GM12875 (cell line): ENCODE results near the gene TNFRSF18.
"Not testable (repeated sequence)": the region's sequence is repeated elsewhere in the genome, so short reads cannot be mapped to it uniquely, and the experiment has no call there.

ENCODE experiments used
- H3K4me3 ChIP-seq: one replicate; pipeline ENCODE4 v1.5.1; 2011; ENCODE audit warnings: low read depth, low read length, control low read depth
- CTCF ChIP-seq: IDR thresholded peaks from 2 replicates; pipeline ENCODE4 v1.5.1; 2011; ENCODE audit warnings: low read depth, mild to moderate bottlenecking, control low read depth, inconsistent platforms, low read length, moderate library complexity, borderline replicate concordance; ENCODE audit not compliant: insufficient read depth

Gene TNFRSF18

DNA sequence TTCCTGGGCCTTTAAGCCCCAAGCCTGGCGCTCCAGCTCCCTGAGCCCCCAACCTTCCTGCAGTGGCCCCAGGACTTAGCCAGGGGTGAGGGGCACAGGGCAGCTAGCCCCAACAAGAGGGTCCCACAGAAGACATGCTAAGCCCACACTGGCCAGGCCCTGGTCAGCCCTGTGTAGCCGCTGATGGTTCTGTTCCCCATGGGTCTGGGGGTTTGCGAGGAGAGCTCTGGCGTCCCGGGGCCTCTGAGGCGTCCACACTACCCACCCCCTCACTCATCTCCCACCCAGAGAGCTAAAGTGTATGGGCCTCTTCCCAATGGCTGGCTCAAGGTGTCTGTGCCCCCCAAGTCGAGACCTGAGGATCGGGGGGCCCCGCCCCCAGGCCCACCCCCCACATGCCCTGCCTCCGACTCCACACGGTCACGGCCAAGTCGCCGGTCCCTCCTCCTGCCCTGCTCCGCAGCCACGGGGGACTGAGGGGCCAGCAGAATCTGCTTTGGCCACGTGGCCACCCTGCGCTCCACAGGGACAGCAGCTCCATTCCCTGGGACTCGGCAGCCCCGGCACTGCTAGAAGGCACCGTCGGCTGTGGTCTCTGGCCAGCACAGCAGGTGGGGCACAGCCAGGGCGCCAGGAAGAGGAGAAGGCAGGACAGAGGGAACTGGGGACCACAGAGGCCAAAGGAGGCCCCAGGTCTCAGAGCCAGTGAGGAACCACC, 7.8 kb downstream of the TNFRSF18 start:
- no peak overlapping the region for H3K4me3 ChIP-seq
- no peak for TF ChIP-seq CTCF

DNA sequence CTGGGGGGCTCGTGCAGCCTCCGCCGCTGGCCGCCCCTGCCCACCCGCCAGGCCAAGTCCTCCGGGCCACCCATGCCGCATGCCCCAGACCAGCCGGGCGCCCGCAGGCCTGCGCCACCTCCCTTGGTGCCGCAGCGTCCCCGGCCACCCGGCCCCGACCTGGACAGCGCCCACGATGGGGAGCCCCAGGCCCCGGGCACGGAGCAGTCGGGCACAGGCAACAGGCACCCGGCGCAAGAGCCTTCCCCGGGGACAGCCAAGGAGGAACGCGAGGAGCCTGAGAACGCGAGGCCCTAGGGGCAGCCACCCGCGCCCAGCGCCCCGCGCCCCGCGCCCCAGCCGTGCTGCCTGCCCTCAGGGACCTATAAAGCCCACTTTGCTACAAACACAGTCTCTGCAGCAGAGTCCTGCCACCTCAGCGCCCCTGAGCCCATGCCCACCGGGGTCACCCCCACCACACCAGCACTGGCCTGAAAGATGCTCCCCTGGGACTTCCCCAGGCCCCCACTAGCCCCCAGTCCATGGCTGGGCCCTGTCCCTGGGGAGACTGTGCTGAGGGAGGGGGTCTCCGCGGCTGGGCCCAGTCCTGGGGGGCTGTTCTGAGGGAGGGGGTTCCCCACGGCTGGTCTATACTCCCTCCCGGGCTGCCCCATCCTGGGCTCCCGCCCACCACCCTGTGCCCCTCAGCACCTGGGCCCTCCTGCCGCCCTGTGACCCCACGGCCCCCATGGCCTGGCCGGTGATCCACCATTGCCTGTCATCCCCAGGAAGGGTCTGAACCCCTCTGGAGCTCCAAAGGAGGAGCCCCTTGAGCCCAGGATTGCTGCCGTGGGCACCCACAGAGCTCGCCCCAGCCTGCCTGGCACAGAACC, 8.6 kb downstream of the TNFRSF18 start:
- H3K4me3 ChIP-seq = no peak overlapping the region
- TF ChIP-seq CTCF = no peak

DNA sequence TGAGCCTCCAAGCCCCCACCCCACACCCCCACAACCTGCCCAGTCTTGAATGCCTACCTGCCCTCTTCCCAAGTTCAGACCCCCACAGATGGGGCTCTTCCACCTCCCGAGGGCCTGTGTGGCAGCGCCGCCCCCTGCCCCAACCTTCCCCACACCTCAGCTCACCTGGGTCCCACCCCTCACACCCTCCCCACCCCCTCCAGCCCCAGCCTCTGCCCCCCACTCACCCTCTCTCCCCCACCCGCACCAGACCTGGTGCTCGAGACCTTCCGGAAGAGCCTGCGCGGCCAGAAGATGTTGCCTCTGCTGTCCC, 9.2 kb downstream of the TNFRSF18 start:
- no peak overlapping the region for H3K4me3 ChIP-seq
- no peak for TF ChIP-seq CTCF

GRCh38 chr1:1196431-1197187, 9.8 kb downstream of the TNFRSF18 start:
- TF ChIP-seq CTCF = no peak
- H3K4me3 ChIP-seq = no peak overlapping the region

DNA sequence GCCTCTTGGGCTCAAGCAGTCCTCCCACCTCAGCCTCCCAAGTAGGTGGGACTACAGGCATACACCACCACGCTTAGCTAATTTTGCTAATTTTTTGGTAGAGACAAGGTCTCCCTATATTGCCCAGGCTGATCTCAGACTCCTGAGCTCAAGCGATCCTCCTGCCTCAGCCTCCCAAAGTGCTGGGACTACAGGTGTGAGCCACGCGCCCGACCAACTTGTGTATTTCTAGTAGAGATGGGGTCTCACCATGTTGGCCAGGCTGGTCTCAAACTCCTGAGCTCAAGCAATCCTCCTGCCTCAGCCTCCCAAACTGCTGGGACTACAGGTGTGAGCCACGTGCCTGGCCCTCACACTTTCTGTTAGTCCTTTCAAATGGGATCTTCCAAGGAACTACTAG, 10.7 kb downstream of the TNFRSF18 start:
- H3K4me3 ChIP-seq = not testable (repeated sequence)

GRCh38 chr1:1194723-1195122, 11.7 kb downstream of the TNFRSF18 start:
- no peak for TF ChIP-seq CTCF
- H3K4me3 ChIP-seq = no peak overlapping the region

DNA sequence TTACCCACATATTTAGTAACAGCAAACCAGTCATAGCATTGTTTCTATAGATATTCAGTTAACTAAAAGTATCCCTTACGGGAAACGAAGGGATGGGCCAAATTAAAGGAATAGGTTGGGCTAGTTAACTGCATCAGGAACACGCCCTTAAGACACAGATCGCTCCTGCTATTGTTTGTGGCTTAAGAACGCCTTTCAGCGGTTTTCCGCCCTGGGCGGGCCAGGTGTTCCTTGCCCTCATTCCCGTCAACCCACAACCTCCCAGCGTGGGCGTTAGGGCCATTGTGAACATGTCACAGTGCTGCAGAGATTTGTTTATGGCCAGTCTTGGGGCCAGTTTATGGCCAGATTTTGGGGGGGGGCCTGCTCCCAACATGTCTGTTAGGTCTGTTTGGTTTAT, 14.7 kb downstream of the TNFRSF18 start:
- TF ChIP-seq CTCF = no peak
- no peak overlapping the region for H3K4me3 ChIP-seq
